Colonic mucosa (tissue), 4 donors: ENCODE data around the gene VIPR2. TPM values are rescaled to one million over a fixed set of nuclear protein-coding genes. Genes with fewer than 3 reads are reported as not detected.

Source experiments
- DNase-seq: peaks from one replicate; pipeline ENCODE4 v3.0.0-alpha.2; 2020
- H3K27ac ChIP-seq: fragments of 200-600 bp; one replicate; pipeline ENCODE4 v1.8.0; 2021
- H3K27me3 ChIP-seq: fragments of 200-600 bp; one replicate; pipeline ENCODE4 v1.8.0; 2021
- H3K36me3 ChIP-seq: fragments of 200-600 bp; one replicate; pipeline ENCODE4 v1.8.0; 2021
- H3K4me1 ChIP-seq: fragments of 200-600 bp; one replicate; pipeline ENCODE4 v1.8.0; 2021; ENCODE audit warnings: mild to moderate bottlenecking
- H3K4me3 ChIP-seq: fragments of 200-600 bp; one replicate; pipeline ENCODE4 v1.8.0; 2021
- H3K9ac ChIP-seq, 2 donors: one replicate each; pipeline ENCODE4 v1.7.0; 2013; ENCODE audit warnings: control low read depth in 2 of 2, low read depth in 2 of 2, low read length in 2 of 2
- H3K9me3 ChIP-seq: fragments of 200-600 bp; one replicate; pipeline ENCODE4 v1.8.0; 2021
- intact Hi-C: fragments of 100-400 bp; cut with DNase I; formaldehyde crosslinking; loops from one replicate; pipeline ENCODE4 v1.14.1; 2022
- total RNA-seq, 2 donors: library from RNA; stranded (reverse); fragmentation: NEBNext Ultra II Directional in 1 of 2; extraction: Animal tissue kit (Norgen Biotek cat#: 25700) in 1 of 2; gene quantifications; one replicate each; pipeline ENCODE4 v1.2.1, GENCODE V29; 2021
- TF ChIP-seq, protein P1 (sequence below): fragments of 200-600 bp; IDR thresholded peaks from one replicate; pipeline ENCODE4 v1.8.0; 2022; ENCODE audit warnings: antibody characterized with exemption, mild to moderate bottlenecking
- donor health status: healthy.
- donor health status: DM: no; HTN: no; CAD: no.
- donor health status: DM: no; HTN: no; CAD: no.

The VIPR2 gene
- total RNA-seq, 2 donors from 2014 or later: 0.37 to 1.3 TPM

DNA sequence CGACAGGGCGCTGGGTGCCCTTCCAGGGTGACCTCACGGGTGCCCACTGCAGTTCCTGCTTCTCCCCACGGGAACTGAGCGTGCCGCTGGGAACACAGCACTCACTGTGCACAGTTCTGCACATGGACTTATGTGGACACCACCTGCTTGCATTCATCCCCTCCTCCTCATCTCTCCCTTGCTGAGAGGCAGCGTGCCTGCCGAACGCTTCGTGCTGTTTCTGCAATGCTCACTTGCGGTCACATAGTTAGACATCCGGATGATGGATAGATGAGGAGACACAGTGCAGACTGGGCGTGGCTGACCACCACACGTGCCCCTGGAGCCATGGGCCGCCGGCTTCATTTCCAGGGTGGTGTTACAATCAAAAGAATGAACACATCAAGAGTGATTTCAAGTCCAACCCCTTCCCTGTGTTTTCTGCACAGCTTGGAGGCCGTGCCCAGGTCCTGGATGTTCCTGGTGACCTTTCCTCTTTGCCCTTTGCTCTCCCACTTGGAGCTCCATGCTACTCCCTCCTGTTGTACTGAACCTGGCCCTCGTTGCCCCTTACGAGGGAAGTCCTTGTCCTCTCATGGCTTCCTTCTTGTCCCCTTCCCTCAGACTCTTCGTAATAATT is 119.4 kb downstream of the VIPR2 start:
- Histone ChIP-seq H3K27me3 (no peaks in the 10 kb centered on the region), H3K36me3 (no peaks in the 10 kb centered on the region), H3K9ac (no peak overlapping the region), H3K4me3 (no peak overlapping the region), H3K9me3 (no peaks in the 10 kb centered on the region), H3K27ac (no peak overlapping the region), H3K4me1 (peaks cover 4% of the 10 kb centered on the region)
- TF ChIP-seq, protein P1, sequence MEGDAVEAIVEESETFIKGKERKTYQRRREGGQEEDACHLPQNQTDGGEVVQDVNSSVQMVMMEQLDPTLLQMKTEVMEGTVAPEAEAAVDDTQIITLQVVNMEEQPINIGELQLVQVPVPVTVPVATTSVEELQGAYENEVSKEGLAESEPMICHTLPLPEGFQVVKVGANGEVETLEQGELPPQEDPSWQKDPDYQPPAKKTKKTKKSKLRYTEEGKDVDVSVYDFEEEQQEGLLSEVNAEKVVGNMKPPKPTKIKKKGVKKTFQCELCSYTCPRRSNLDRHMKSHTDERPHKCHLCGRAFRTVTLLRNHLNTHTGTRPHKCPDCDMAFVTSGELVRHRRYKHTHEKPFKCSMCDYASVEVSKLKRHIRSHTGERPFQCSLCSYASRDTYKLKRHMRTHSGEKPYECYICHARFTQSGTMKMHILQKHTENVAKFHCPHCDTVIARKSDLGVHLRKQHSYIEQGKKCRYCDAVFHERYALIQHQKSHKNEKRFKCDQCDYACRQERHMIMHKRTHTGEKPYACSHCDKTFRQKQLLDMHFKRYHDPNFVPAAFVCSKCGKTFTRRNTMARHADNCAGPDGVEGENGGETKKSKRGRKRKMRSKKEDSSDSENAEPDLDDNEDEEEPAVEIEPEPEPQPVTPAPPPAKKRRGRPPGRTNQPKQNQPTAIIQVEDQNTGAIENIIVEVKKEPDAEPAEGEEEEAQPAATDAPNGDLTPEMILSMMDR: no peak
- DNase-seq: peak; percentile 3
- intact Hi-C loops: no loop called here

GRCh38 chr7:159024280-159024951 is 120.3 kb downstream of the VIPR2 start:
- no peak for DNase-seq
- Histone ChIP-seq H3K9me3 (no peaks in the 10 kb centered on the region), H3K4me1 (peaks cover 4% of the 10 kb centered on the region), H3K27me3 (no peaks in the 10 kb centered on the region), H3K9ac (no peak overlapping the region), H3K36me3 (no peaks in the 10 kb centered on the region), H3K27ac (no peak overlapping the region), H3K4me3 (no peak overlapping the region)
- intact Hi-C loops: no loop called here
- TF ChIP-seq, protein P1: no peak

- H3K27me3 ChIP-seq: no peaks in the 10 kb centered on the region
- no peak overlapping the region for H3K9ac ChIP-seq
- no peak overlapping the region for H3K27ac ChIP-seq
- no peaks in the 10 kb centered on the region for H3K36me3 ChIP-seq
- H3K4me1 ChIP-seq: peaks cover 4% of the 10 kb centered on the region
- H3K9me3 ChIP-seq: no peaks in the 10 kb centered on the region
- H3K4me3 ChIP-seq: no peak overlapping the region
- intact Hi-C loops: no loop called here
- no peak for DNase-seq
- TF ChIP-seq, protein P1: no peak
Observed at GRCh38 chr7:159023746-159024145, 120.9 kb downstream of the VIPR2 start.

GRCh38 chr7:159023206-159023605 is 121.5 kb downstream of the VIPR2 start:
- H3K9ac ChIP-seq: no peak overlapping the region
- TF ChIP-seq, protein P1: no peak
- no peak overlapping the region for H3K4me3 ChIP-seq
- no peak for DNase-seq
- H3K9me3 ChIP-seq: no peaks in the 10 kb centered on the region
- intact Hi-C loops: no loop called here
- peaks cover 4% of the 10 kb centered on the region for H3K4me1 ChIP-seq
- no peaks in the 10 kb centered on the region for H3K27me3 ChIP-seq
- no peak overlapping the region for H3K27ac ChIP-seq
- no peaks in the 10 kb centered on the region for H3K36me3 ChIP-seq

GRCh38 chr7:159022238-159022993 is 122.3 kb downstream of the VIPR2 start:
- Histone ChIP-seq H3K4me3 (no peak overlapping the region), H3K4me1 (peaks cover 3% of the 10 kb centered on the region), H3K27ac (no peak overlapping the region), H3K9me3 (no peaks in the 10 kb centered on the region), H3K27me3 (no peaks in the 10 kb centered on the region), H3K36me3 (no peaks in the 10 kb centered on the region), H3K9ac (no peak overlapping the region)
- no peak for DNase-seq
- TF ChIP-seq, protein P1: no peak
- intact Hi-C loops: no loop called here
